HEK293 (cell line): ENCODE results near the gene RALY.

Experiments used
- AEBP2 ChIP-seq: fragments of 450-650 bp; formaldehyde crosslinking; IDR thresholded peaks from 2 replicates; pipeline ENCODE4 v1.5.1; 2016; ENCODE audit warnings: missing biosample characterization, missing genetic modification characterization, borderline replicate concordance
- EGR2 ChIP-seq: fragments of 450-650 bp; formaldehyde crosslinking; IDR thresholded peaks from 2 replicates; pipeline ENCODE4 v1.5.1; 2016; ENCODE audit warnings: low read depth, missing biosample characterization, missing genetic modification characterization
- HIC1 ChIP-seq: fragments of 450-650 bp; formaldehyde crosslinking; IDR thresholded peaks from 2 replicates; pipeline ENCODE4 v1.5.1; 2016; ENCODE audit warnings: missing biosample characterization, missing genetic modification characterization
- INSM2 ChIP-seq: fragments of 450-650 bp; formaldehyde crosslinking; IDR thresholded peaks from 2 replicates; pipeline ENCODE4 v1.5.1; 2016; ENCODE audit warnings: missing biosample characterization, missing genetic modification characterization
- KLF1 ChIP-seq: fragments of 450-650 bp; formaldehyde crosslinking; IDR thresholded peaks from 2 replicates; pipeline ENCODE4 v1.5.1; 2016; ENCODE audit warnings: missing biosample characterization, missing genetic modification characterization
- KLF10 ChIP-seq: fragments of 450-650 bp; IDR thresholded peaks from 2 replicates; pipeline ENCODE4 v1.5.1; 2018; ENCODE audit warnings: missing biosample characterization, mild to moderate bottlenecking, missing genetic modification characterization
- PRDM1 ChIP-seq: fragments of 450-650 bp; formaldehyde crosslinking; IDR thresholded peaks from 2 replicates; pipeline ENCODE4; 2016; ENCODE audit warnings: missing biosample characterization, missing genetic modification characterization
- SP2 ChIP-seq: fragments of 450-650 bp; formaldehyde crosslinking; IDR thresholded peaks from 2 replicates; pipeline ENCODE4 v1.5.1; 2016; ENCODE audit warnings: missing biosample characterization, missing genetic modification characterization
- SP3 ChIP-seq: fragments of 450-650 bp; formaldehyde crosslinking; IDR thresholded peaks from 2 replicates; pipeline ENCODE4 v1.5.1; 2016; ENCODE audit warnings: missing biosample characterization, missing genetic modification characterization
- TCF7L2 ChIP-seq: IDR thresholded peaks from 2 replicates; pipeline ENCODE4 v1.6.1; 2011; ENCODE audit warnings: low read depth, mild to moderate bottlenecking, inconsistent platforms, low read length, moderate library complexity, borderline replicate concordance
- YY2 ChIP-seq: fragments of 450-650 bp; formaldehyde crosslinking; IDR thresholded peaks from 2 replicates; pipeline ENCODE4 v1.5.1; 2016; ENCODE audit warnings: missing biosample characterization, missing genetic modification characterization
- ZBTB11 ChIP-seq: fragments of 450-650 bp; formaldehyde crosslinking; conservative IDR thresholded peaks from 2 replicates; pipeline ENCODE4 v1.5.1; 2016; ENCODE audit warnings: low read depth, missing biosample characterization, missing genetic modification characterization
- ZBTB7A ChIP-seq: fragments of 450-650 bp; formaldehyde crosslinking; IDR thresholded peaks from 2 replicates; pipeline ENCODE4 v1.5.1; 2016; ENCODE audit warnings: low read depth, missing biosample characterization, missing genetic modification characterization
- ZBTB8A ChIP-seq: fragments of 450-650 bp; formaldehyde crosslinking; IDR thresholded peaks from 2 replicates; pipeline ENCODE4 v1.5.1; 2016; ENCODE audit warnings: missing biosample characterization, missing genetic modification characterization
- ZFP37 ChIP-seq: fragments of 450-650 bp; formaldehyde crosslinking; IDR thresholded peaks from 2 replicates; pipeline ENCODE4 v1.5.1; 2016; ENCODE audit warnings: missing biosample characterization, missing genetic modification characterization
- ZNF132 ChIP-seq: fragments of 450-650 bp; formaldehyde crosslinking; IDR thresholded peaks from 2 replicates; pipeline ENCODE4 v1.5.1; 2017; ENCODE audit warnings: missing biosample characterization, missing genetic modification characterization, borderline replicate concordance
- ZNF146 ChIP-seq: fragments of 450-650 bp; formaldehyde crosslinking; IDR thresholded peaks from 2 replicates; pipeline ENCODE4 v1.5.1; 2016; ENCODE audit warnings: missing biosample characterization, missing genetic modification characterization
- ZNF2 ChIP-seq: fragments of 450-650 bp; formaldehyde crosslinking; IDR thresholded peaks from 2 replicates; pipeline ENCODE4 v1.5.1; 2016; ENCODE audit warnings: missing biosample characterization, missing genetic modification characterization
- ZNF211 ChIP-seq: fragments of 450-650 bp; formaldehyde crosslinking; IDR thresholded peaks from 2 replicates; pipeline ENCODE4 v1.5.1; 2016; ENCODE audit warnings: low read depth, missing biosample characterization, missing genetic modification characterization
- ZNF223 ChIP-seq: fragments of 450-650 bp; formaldehyde crosslinking; IDR thresholded peaks from 2 replicates; pipeline ENCODE4 v1.5.1; 2016; ENCODE audit warnings: missing biosample characterization, missing genetic modification characterization
- ZNF248 ChIP-seq: fragments of 450-650 bp; formaldehyde crosslinking; IDR thresholded peaks from 2 replicates; pipeline ENCODE4 v1.5.1; 2017; ENCODE audit warnings: missing biosample characterization, missing genetic modification characterization
- ZNF544 ChIP-seq: fragments of 450-650 bp; formaldehyde crosslinking; IDR thresholded peaks from 2 replicates; pipeline ENCODE4 v1.5.0; 2017; ENCODE audit warnings: missing biosample characterization, missing genetic modification characterization
- ZNF580 ChIP-seq: fragments of 450-650 bp; formaldehyde crosslinking; IDR thresholded peaks from 2 replicates; pipeline ENCODE4 v1.5.1; 2016; ENCODE audit warnings: missing biosample characterization, missing genetic modification characterization
- ZNF596 ChIP-seq: fragments of 450-650 bp; IDR thresholded peaks from 2 replicates; pipeline ENCODE4 v1.5.0; 2018; ENCODE audit warnings: missing biosample characterization, mild to moderate bottlenecking, missing genetic modification characterization, moderate library complexity
- ZNF610 ChIP-seq: fragments of 450-650 bp; formaldehyde crosslinking; IDR thresholded peaks from 2 replicates; pipeline ENCODE4 v1.5.1; 2016; ENCODE audit warnings: missing biosample characterization, missing genetic modification characterization, borderline replicate concordance
- ZNF701 ChIP-seq: fragments of 450-650 bp; formaldehyde crosslinking; IDR thresholded peaks from 2 replicates; pipeline ENCODE4 v1.5.1; 2016; ENCODE audit warnings: missing biosample characterization, missing genetic modification characterization
- ZNF792 ChIP-seq: fragments of 450-650 bp; formaldehyde crosslinking; IDR thresholded peaks from 2 replicates; pipeline ENCODE4 v1.5.1; 2016; ENCODE audit warnings: missing biosample characterization, missing genetic modification characterization
- ZSCAN5A ChIP-seq: fragments of 450-650 bp; formaldehyde crosslinking; IDR thresholded peaks from 2 replicates; pipeline ENCODE4 v1.5.1; 2016; ENCODE audit warnings: missing biosample characterization, missing genetic modification characterization
- ZXDB ChIP-seq: fragments of 450-650 bp; formaldehyde crosslinking; IDR thresholded peaks from 2 replicates; pipeline ENCODE4 v1.5.1; 2016; ENCODE audit warnings: missing biosample characterization, missing genetic modification characterization

RALY gene

GRCh38 chr20:34111702-34112599 lies 118.2 kb downstream of the RALY start, which contains the start of gene EIF2S2 (continued):
- TF ChIP-seq ZNF580 (tag by site-specific recombination) (0 out of 2 replicates have a peak, but pooled peaks have one; percentile 18), ZNF211 (no peak), ZNF223 (no peak), ZXDB (tag by site-specific recombination) (peak; percentile 98), SP2 (tag by site-specific recombination) (peak; percentile 50), ZBTB11 (peak; percentile 93), ZNF701 (no peak), HIC1 (tag by site-specific recombination) (0 out of 2 replicates have a peak, but pooled peaks have one; percentile 58), KLF10 (tag by site-specific recombination) (no peak; the same call in none of the 2 replicates), PRDM1 (tag by site-specific recombination) (no peak; the same call in 1 of the 2 replicates), AEBP2 (tag by site-specific recombination) (no peak), KLF1 (tag by site-specific recombination) (peak; percentile 45; the same call in 1 of the 2 replicates), ZNF2 (peak; percentile 51; the same call in 1 of the 2 replicates), SP3 (tag by site-specific recombination) (peak; percentile 77), ZNF132 (tag by site-specific recombination) (no peak), ZNF248 (tag by site-specific recombination) (no peak), ZBTB7A (tag by site-specific recombination) (0 out of 2 replicates have a peak, but pooled peaks have one; percentile 26), YY2 (tag by site-specific recombination) (peak; percentile 88), ZNF146 (tag by site-specific recombination) (peak; percentile 11; the same call in 1 of the 2 replicates), ZNF610 (tag by site-specific recombination) (peak; percentile 85; the same call in 1 of the 2 replicates), ZBTB8A (tag by site-specific recombination) (peak; percentile 54), ZSCAN5A (peak; percentile 93), EGR2 (tag by site-specific recombination) (peak; percentile 59; the same call in 1 of the 2 replicates), ZNF544 (no peak), TCF7L2 (no peak), ZNF596 (0 out of 2 replicates have a peak, but pooled peaks have one; percentile 35), INSM2 (tag by site-specific recombination) (peak; percentile 53; the same call in 1 of the 2 replicates), ZFP37 (tag by site-specific recombination) (peak; percentile 92), ZNF792 (tag by site-specific recombination) (no peak)
